Trophoblast cell (in vitro differentiated cells and primary cell): ENCODE results near the gene USPL1.

Source experiments
- DNase-seq, 2 donors: peaks; one replicate each; pipeline ENCODE4 v3.0.0-alpha.2; 2016
- H2AFZ ChIP-seq: 2 replicates; pipeline ENCODE4 v1.6.1; 2013; ENCODE audit warnings: low read length, moderate library complexity, mild to moderate bottlenecking; ENCODE audit not compliant: insufficient read depth, poor library complexity
- H2AK5ac ChIP-seq: 2 replicates; pipeline ENCODE4 v1.6.1; 2013; ENCODE audit warnings: mild to moderate bottlenecking, low read length
- H2BK120ac ChIP-seq: 2 replicates; pipeline ENCODE4 v1.6.1; 2013; ENCODE audit warnings: low read length, mild to moderate bottlenecking, moderate library complexity; ENCODE audit not compliant: insufficient read depth, poor library complexity
- H2BK12ac ChIP-seq: 2 replicates; pipeline ENCODE4 v1.6.1; 2013; ENCODE audit warnings: mild to moderate bottlenecking, low read length, moderate library complexity
- H2BK5ac ChIP-seq: 2 replicates; pipeline ENCODE4 v1.6.1; 2013; ENCODE audit warnings: low read length, low read depth, moderate library complexity, mild to moderate bottlenecking; ENCODE audit not compliant: poor library complexity
- H3K14ac ChIP-seq: 2 replicates; pipeline ENCODE4 v1.6.1; 2013; ENCODE audit warnings: mild to moderate bottlenecking, low read length
- H3K18ac ChIP-seq: 2 replicates; pipeline ENCODE4 v1.6.1; 2013; ENCODE audit warnings: mild to moderate bottlenecking, low read length
- H3K23ac ChIP-seq: 2 replicates; pipeline ENCODE4 v1.6.1; 2013; ENCODE audit warnings: low read length
- H3K27ac ChIP-seq: 2 replicates; pipeline ENCODE4 v1.5.1; 2013; ENCODE audit warnings: low read depth, mild to moderate bottlenecking, inconsistent platforms, low read length, moderate library complexity
- H3K27me3 ChIP-seq: 2 replicates; pipeline ENCODE4 v1.6.1; 2013; ENCODE audit warnings: inconsistent platforms, mild to moderate bottlenecking, low read length, moderate library complexity; ENCODE audit not compliant: insufficient read depth
- H3K36me3 ChIP-seq, 2 experiments: 1 replicate in 1 of 2; 2 replicates in 1 of 2; pipeline ENCODE4 v1.6.1; 2013; ENCODE audit warnings: low read length in 2 of 2, mild to moderate bottlenecking in 2 of 2, moderate library complexity in 1 of 2; ENCODE audit not compliant: insufficient read depth in 2 of 2, control insufficient read depth in 1 of 2
- H3K4ac ChIP-seq: 2 replicates; pipeline ENCODE4 v1.6.1; 2013; ENCODE audit warnings: low read depth, mild to moderate bottlenecking, low read length, moderate library complexity
- H3K4me1 ChIP-seq, 2 experiments: 1 replicate in 1 of 2; 2 replicates in 1 of 2; pipeline ENCODE4 v1.6.1; 2013; ENCODE audit warnings: low read length in 2 of 2, mild to moderate bottlenecking in 2 of 2, moderate library complexity in 1 of 2; ENCODE audit not compliant: insufficient read depth in 2 of 2, control insufficient read depth in 1 of 2
- H3K4me2 ChIP-seq: 2 replicates; pipeline ENCODE4 v1.6.1; 2013; ENCODE audit warnings: inconsistent platforms, mild to moderate bottlenecking, low read length, moderate library complexity
- H3K4me3 ChIP-seq: 2 replicates; pipeline ENCODE4 v1.5.1; 2013; ENCODE audit warnings: mild to moderate bottlenecking, low read depth, low read length, inconsistent platforms
- H3K79me1 ChIP-seq: one replicate; pipeline ENCODE4 v1.6.1; 2013; ENCODE audit warnings: low read length
- H3K79me2 ChIP-seq: 2 replicates; pipeline ENCODE4 v1.6.1; 2013; ENCODE audit warnings: low read length, mild to moderate bottlenecking; ENCODE audit not compliant: control insufficient read depth, insufficient read depth, poor library complexity
- H3K9ac ChIP-seq: 2 replicates; pipeline ENCODE4 v1.6.1; 2013; ENCODE audit warnings: mild to moderate bottlenecking, low read length
- H3K9me3 ChIP-seq: 2 replicates; pipeline ENCODE4 v1.6.1; 2013; ENCODE audit warnings: low read depth, mild to moderate bottlenecking, control low read depth, inconsistent platforms, low read length; ENCODE audit not compliant: insufficient read depth
- H4K12ac ChIP-seq: 2 replicates; pipeline ENCODE4 v1.6.1; 2013; ENCODE audit warnings: low read depth, mild to moderate bottlenecking, low read length, moderate library complexity
- H4K8ac ChIP-seq: 2 replicates; pipeline ENCODE4 v1.6.1; 2013; ENCODE audit warnings: low read depth, mild to moderate bottlenecking, low read length, moderate library complexity
- H4K91ac ChIP-seq: one replicate; pipeline ENCODE4 v1.6.1; 2013; ENCODE audit warnings: low read depth, mild to moderate bottlenecking, low read length, moderate library complexity
- WGBS: extraction: QIAGEN DNeasy Blood & Tissue Kit; methylation state at CpG from one replicate; pipeline ENCODE4 v1.1.7; 2013; ENCODE audit warnings: missing lambda C conversion rate; ENCODE audit not compliant: insufficient read length, insufficient coverage; ENCODE audit errors: extremely low coverage; 5-methylcytosine and 5-hydroxymethylcytosine counted together

USPL1 gene

GRCh38 chr13:30645629-30646028 is 27.9 kb downstream of the USPL1 start:
- H2BK12ac ChIP-seq, result no peak overlapping the region
- H3K18ac ChIP-seq, result no peak overlapping the region
- H2AFZ ChIP-seq, result no peak overlapping the region
- no peak overlapping the region for H2AK5ac ChIP-seq
- H4K8ac ChIP-seq, result no peak overlapping the region
- no peak overlapping the region for H3K9ac ChIP-seq
- H3K27me3 ChIP-seq, result no peaks in the 10 kb centered on the region
- no peak overlapping the region for H3K4me3 ChIP-seq
- H3K36me3 ChIP-seq, result peaks cover 19 to 26% of the 10 kb centered on the region in 2 experiments
- H3K27ac ChIP-seq, result no peak overlapping the region
- H3K9me3 ChIP-seq, result no peaks in the 10 kb centered on the region
- H2BK120ac ChIP-seq, result no peak overlapping the region
- no peak overlapping the region for H4K12ac ChIP-seq
- H3K79me1 ChIP-seq, result no peaks in the 10 kb centered on the region
- H3K4me2 ChIP-seq, result no peak overlapping the region
- no peak overlapping the region for H4K91ac ChIP-seq
- H3K14ac ChIP-seq, result no peak overlapping the region
- no peak overlapping the region for H3K4ac ChIP-seq
- no peak overlapping the region for H3K23ac ChIP-seq
- no peak for DNase-seq
- no peaks in the 10 kb centered on the region for H3K4me1 ChIP-seq
- H3K79me2 ChIP-seq, result no peaks in the 10 kb centered on the region
- no peak overlapping the region for H2BK5ac ChIP-seq

- Histone ChIP-seq H2AFZ (no peak overlapping the region), H3K18ac (no peak overlapping the region), H4K91ac (no peak overlapping the region), H3K27me3 (no peaks in the 10 kb centered on the region), H3K9ac (no peak overlapping the region), H3K79me2 (no peaks in the 10 kb centered on the region), H2BK120ac (no peak overlapping the region), H2BK12ac (no peak overlapping the region), H3K4me3 (no peak overlapping the region), H3K23ac (no peak overlapping the region), H2BK5ac (no peak overlapping the region), H3K4me2 (no peak overlapping the region), H3K27ac (no peak overlapping the region), H3K9me3 (no peaks in the 10 kb centered on the region), H3K79me1 (no peaks in the 10 kb centered on the region), H3K4ac (no peak overlapping the region), H3K4me1 (no peaks in the 10 kb centered on the region), H3K36me3 (peaks cover 13 to 23% of the 10 kb centered on the region in 2 experiments), H2AK5ac (no peak overlapping the region), H4K8ac (no peak overlapping the region), H3K14ac (no peak overlapping the region), H4K12ac (no peak overlapping the region)
- no CpG with 5 or more reads among the region's 3 CpGs for WGBS
- no peak for DNase-seq
Observed at GRCh38 chr13:30647420-30647819, 29.7 kb downstream of the USPL1 start.

GRCh38 chr13:30647824-30648521 is 30.3 kb downstream of the USPL1 start:
- Histone ChIP-seq H2BK12ac (no peak overlapping the region), H3K4ac (no peak overlapping the region)
- no CpG with 5 or more reads among the region's 6 CpGs for WGBS

GRCh38 chr13:30648522-30649012 is 30.8 kb downstream of the USPL1 start:
- no peak overlapping the region for H3K23ac ChIP-seq
- H3K79me1 ChIP-seq, result no peaks in the 10 kb centered on the region
- H3K9ac ChIP-seq, result no peak overlapping the region
- no peak overlapping the region for H2BK12ac ChIP-seq
- WGBS, result no CpG with 5 or more reads among the region's 4 CpGs
- H2AFZ ChIP-seq, result no peak overlapping the region
- DNase-seq, result no peak
- H3K14ac ChIP-seq, result no peak overlapping the region
- no peak overlapping the region for H4K8ac ChIP-seq
- H4K12ac ChIP-seq, result no peak overlapping the region
- no peak overlapping the region for H2BK120ac ChIP-seq
- no peak overlapping the region for H3K4me3 ChIP-seq
- H3K79me2 ChIP-seq, result no peaks in the 10 kb centered on the region
- H3K27me3 ChIP-seq, result no peaks in the 10 kb centered on the region
- no peak overlapping the region for H3K4ac ChIP-seq
- H4K91ac ChIP-seq, result no peak overlapping the region
- no peak overlapping the region for H3K18ac ChIP-seq
- H3K4me2 ChIP-seq, result no peak overlapping the region
- H2BK5ac ChIP-seq, result no peak overlapping the region
- no peaks in the 10 kb centered on the region for H3K9me3 ChIP-seq
- no peaks in the 10 kb centered on the region for H3K4me1 ChIP-seq
- H3K27ac ChIP-seq, result no peak overlapping the region
- no peak overlapping the region for H2AK5ac ChIP-seq
- H3K36me3 ChIP-seq, result peaks cover 12 to 17% of the 10 kb centered on the region in 2 experiments

More at GRCh38 chr13:30647824-30648521, 30.3 kb downstream of the USPL1 start:
- H3K36me3 ChIP-seq, result peaks cover 13 to 22% of the 10 kb centered on the region in 2 experiments
- H3K14ac ChIP-seq, result no peak overlapping the region
- H2AK5ac ChIP-seq, result no peak overlapping the region
- no peaks in the 10 kb centered on the region for H3K79me1 ChIP-seq
- H3K23ac ChIP-seq, result no peak overlapping the region
- DNase-seq, result no peak
- H3K27ac ChIP-seq, result no peak overlapping the region
- H2BK5ac ChIP-seq, result no peak overlapping the region
- no peaks in the 10 kb centered on the region for H3K4me1 ChIP-seq
- no peaks in the 10 kb centered on the region for H3K27me3 ChIP-seq
- H2AFZ ChIP-seq, result no peak overlapping the region
- H3K9me3 ChIP-seq, result no peaks in the 10 kb centered on the region
- no peaks in the 10 kb centered on the region for H3K79me2 ChIP-seq
- no peak overlapping the region for H4K8ac ChIP-seq
- H2BK120ac ChIP-seq, result no peak overlapping the region
- no peak overlapping the region for H3K9ac ChIP-seq
- no peak overlapping the region for H3K4me3 ChIP-seq
- H3K4me2 ChIP-seq, result no peak overlapping the region
- no peak overlapping the region for H3K18ac ChIP-seq
- no peak overlapping the region for H4K12ac ChIP-seq
- no peak overlapping the region for H4K91ac ChIP-seq
